Stimulated activated CD4-positive, alpha-beta T cell treated with anti-CD3 and anti-CD28 coated beads, Interleukin-4, amount 100 ng/mL, for 4 hours (primary cell): ENCODE results near the gene MYCBP2.
"Not testable (repeated sequence)": the region's sequence is repeated elsewhere in the genome, so short reads cannot be mapped to it uniquely, and the experiment has no call there.

Experiments
- DNase-seq, 2 experiments: peaks; one replicate each; pipeline ENCODE4 v3.0.0-alpha.2; 2020

Gene MYCBP2

DNA sequence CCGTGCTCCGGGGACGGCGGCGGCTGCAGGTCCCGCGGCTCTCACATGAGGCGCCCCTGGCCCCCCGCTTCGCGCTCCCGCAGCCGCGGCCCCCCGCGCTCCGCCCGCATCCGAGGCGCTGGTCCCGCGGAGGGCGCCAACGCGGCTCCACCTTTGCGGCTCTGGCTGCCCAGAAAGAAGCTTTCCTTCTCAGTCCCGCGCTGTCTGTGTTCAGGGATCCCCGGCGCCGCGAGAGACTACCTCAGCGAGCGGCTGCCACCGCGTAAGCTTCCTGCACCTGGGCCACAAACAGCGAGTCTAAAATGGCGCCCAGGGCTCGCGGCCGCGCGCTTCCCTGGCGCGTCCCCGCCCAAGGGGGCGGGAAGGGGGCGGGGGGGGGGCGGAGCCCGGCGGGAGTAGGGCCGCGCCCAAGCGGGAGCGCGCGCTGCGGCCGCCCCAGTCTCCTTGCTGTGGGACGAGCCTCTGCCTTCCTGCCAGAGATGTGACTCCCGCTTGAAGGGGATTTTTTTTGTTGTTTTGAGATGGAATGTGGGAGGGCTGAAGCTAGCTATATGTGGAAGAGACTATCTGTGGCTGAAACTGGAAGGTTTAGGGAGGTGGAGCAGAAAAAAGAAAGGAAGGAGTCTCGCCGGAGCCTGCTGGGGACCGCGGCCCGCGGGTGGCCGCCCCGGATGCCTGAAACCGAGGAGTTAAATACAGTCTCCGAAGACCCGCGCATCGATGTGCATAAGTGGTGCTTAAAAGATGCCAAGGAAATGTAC, 299.9 kb downstream of the MYCBP2 start, which contains the start of gene FBXL3:
Gene FBXL3, minus strand, starts transcription at position 299 of the 761 bp plus-strand sequence. CDS start 5,299 bp downstream, outside the sequence.
- DNase-seq: peak; percentile 77 to 80

- peak; percentile 66 to 72 for DNase-seq
These were observed 300.5 kb downstream of the MYCBP2 start for GRCh38 chr13:77026255-77026860.

GRCh38 chr13:77022341-77022740, 304.6 kb downstream of the MYCBP2 start:
- no peak for DNase-seq

DNA sequence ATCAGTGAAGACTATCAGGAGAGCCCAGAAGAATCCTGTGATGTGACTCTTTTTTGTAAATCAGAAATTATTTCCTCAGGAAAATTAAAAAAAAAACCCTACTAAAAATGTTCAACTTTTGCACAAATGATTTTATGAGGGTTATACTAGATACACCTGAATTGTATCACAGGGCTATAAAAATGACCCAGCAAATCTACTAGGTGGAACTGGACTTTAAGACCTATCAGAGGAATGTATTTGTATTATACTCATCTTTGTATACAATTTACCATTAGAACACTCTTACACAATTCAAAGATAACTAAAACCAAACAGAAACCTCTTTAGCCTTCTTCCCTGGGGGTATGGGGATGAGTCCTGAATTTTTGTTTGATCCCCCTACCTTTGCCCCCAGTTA, 307.1 kb downstream of the MYCBP2 start:
- DNase-seq: no peak

- no peak for DNase-seq
These were observed 309.8 kb downstream of the MYCBP2 start for GRCh38 chr13:77016888-77017623.

DNA sequence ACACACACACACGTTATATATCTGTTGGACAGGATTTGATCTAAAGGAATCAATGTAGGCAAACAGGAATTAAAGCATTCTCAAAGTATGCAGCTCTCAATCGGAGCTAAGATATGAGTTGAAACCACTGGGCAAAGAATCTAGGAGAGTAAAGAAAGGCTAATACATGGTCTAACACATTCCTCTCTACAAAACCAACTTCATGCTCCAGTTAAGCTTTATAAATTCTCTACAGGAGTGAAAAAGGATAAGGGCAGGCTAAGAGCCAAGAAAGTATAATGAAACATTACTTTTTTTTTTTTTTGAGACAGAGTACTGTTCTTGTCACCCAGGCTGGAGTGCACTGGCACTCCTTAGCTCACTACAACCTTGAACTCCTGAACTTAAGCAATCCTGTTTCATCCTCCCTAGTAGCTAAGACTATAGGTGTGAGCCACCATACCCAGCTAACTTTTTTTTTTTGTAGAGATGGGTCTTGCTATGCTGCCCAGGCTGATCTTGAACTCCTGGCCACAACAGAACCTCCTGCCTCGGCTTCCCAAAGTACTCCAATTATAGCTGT, 310.6 kb downstream of the MYCBP2 start:
- DNase-seq: no peak

DNA sequence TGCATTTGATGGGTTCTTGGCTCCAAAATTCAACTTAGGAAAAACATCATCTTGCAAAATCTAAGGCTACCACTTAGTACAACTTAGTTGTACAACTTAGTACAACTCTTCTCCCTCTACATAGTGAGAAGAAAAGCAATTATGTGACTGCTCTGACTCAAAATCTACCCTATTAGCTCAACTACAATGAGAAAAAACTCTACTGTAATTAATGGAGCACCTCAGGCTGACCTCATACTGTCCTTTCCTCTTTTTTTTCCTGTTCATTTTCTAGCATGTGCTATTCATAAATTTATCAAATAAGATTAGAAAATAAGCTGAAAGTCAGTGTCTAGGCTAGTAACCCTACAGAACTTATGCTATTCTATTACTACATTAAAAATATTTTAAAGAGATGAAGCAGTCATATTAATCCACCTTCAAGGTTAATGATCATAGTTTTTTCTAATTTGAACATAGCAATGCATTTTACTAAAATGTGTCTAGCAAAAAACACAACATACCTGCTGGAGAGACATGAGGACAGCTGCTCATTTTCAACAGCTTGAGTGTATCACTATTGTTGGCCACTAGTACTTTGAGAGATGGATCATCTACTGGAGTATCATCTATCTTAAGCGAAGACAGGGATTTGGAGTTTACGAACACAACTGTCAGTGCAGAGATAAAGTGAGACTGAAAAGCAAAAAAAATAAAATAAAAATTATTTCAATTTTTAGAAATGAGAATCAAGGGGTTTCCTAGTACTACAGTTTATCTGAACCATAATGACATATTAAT, 311.8 kb downstream of the MYCBP2 start:
- no peak for DNase-seq

DNA sequence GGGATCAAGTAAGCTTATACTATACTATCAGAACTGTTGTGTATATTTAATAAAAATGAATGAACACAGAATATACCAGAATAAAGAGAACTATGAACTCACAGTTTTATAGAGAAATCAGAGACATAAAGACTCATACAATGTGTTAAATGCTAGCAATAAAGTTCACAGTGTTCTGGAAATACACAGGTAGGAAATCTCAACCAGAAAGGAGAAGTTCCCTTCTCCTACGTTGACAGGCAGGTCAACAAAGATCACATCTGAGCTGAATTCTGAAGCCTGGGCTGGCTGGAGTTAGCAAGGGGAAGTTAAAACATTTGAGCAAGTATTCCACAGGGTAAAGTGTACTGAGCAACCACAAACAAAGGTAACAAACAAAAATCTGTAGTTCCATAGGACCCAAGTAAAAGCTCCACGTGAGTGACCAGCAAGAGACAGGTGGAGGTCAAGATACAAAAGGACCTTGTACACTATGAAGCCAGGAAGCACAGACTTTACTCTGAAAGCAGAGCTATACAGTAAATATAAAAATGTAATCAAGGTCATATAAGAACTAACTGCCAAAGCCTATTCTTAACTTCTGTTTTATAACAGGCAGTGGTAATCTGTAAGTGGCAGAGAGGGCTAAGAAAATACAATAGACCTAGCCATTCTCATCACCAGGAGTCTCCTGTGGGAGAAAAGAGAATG, 312.9 kb downstream of the MYCBP2 start:
- no peak for DNase-seq

GRCh38 chr13:77009719-77010118, 317.2 kb downstream of the MYCBP2 start:
- DNase-seq: not testable (repeated sequence)

- DNase-seq: no peak
These were observed 317.9 kb downstream of the MYCBP2 start for GRCh38 chr13:77009011-77009410.

- DNase-seq: not testable (repeated sequence)
These were observed 318.6 kb downstream of the MYCBP2 start for GRCh38 chr13:77008337-77008736.

GRCh38 chr13:77002590-77003190, 324.2 kb downstream of the MYCBP2 start:
- DNase-seq: no peak

DNA sequence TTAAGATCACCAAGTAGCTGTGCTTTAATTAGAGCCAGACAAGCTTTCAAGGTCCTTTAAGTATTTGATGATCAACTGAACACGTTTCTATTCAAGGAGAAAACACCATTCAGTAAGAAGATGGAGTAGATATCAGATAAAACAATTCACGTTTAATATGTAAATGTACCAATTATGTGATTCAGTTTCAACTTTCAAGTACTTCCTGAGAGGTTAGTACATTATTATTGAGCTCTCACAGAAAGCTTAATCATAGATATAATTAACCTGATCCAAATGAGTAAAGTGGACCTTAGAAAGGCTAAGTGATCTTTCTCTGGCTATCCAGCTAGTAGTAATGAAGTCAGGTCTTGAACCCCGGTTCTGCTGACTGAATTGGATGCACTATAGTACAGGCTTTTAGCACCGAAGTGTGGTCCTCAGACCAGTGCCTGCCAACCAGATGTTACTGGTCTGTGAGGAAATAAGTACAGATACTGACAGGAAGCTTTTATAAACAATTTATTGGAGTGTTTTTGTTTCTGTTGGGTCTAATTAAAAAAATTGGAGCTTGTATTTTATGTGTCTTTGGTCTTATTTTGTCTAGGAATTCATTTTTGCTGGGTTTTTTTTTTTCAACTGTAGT, 324.8 kb downstream of the MYCBP2 start:
- no peak for DNase-seq

DNA sequence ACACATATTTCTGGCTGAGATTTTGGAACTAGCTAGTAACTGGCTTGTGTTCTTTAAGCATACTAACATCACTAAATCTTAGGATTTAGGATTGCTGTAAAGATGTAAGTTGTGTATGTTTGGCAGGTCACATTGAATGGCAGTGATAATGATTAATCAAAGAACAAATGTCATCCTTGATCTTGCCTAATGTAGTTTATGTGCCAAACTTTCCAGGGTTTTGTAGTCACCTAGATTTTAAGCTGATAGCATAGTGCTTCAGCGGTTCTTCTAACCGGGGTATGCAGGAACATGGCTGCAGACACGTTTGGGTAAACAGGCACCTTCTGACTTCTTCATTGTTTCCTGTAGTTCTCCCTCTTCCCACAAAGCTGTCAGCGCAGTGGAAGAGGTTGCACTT, 325.4 kb downstream of the MYCBP2 start:
- DNase-seq: no peak

- no peak for DNase-seq
These were observed 326.4 kb downstream of the MYCBP2 start for GRCh38 chr13:77000475-77000874.
